DND-41 (cell line): Measurements from ENCODE around the gene SLC30A7.

Experiments
- EZH2 ChIP-seq: IDR thresholded peaks from 3 replicates; pipeline ENCODE4 v1.6.1; 2012; ENCODE audit warnings: borderline replicate concordance, low read depth, mild to moderate bottlenecking, moderate library complexity, low read length, inconsistent platforms; ENCODE audit not compliant: severe bottlenecking
- TF ChIP-seq, protein P1 (sequence below): IDR thresholded peaks from 2 replicates; pipeline ENCODE4 v1.5.1; 2012; ENCODE audit warnings: borderline replicate concordance, low read length, moderate library complexity, mild to moderate bottlenecking; ENCODE audit not compliant: poor library complexity, severe bottlenecking; ENCODE audit errors: extremely low read depth

DNA sequence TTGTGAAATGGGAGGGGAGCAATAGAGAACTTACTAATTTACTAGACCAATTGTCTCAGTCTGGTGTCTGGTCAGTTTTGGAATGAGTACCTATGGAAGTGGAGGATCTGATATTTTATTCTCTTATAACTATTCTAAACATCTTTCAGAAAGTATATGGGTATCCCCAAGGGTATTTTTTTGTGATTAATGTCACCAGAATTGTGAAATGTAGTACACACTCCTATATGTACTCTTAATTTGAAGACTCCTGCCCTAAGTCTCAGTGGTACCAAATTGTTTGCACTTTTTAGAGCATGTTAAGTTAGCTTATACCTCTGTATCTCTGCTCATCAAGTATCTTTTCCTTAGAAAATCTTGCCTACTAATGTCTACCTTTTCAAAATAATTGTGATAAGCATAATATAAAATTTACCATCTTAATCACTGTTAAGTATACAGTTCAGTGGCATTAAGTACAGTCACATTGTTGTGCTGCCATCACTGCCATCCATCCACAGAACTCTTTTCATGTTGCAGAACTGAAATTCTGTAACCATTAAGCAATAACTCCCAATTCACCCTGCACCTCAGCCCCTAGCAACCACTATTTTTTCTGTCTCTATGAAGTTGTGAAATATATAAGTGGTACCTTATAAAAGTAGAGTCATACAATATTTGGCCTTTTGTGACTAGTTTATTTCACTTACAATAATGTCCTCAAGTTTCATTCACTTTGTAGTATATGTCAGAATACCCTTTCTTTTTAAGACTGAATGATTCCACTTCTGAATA lies 40.5 kb downstream of the SLC30A7 start:
- TF ChIP-seq, protein P1, sequence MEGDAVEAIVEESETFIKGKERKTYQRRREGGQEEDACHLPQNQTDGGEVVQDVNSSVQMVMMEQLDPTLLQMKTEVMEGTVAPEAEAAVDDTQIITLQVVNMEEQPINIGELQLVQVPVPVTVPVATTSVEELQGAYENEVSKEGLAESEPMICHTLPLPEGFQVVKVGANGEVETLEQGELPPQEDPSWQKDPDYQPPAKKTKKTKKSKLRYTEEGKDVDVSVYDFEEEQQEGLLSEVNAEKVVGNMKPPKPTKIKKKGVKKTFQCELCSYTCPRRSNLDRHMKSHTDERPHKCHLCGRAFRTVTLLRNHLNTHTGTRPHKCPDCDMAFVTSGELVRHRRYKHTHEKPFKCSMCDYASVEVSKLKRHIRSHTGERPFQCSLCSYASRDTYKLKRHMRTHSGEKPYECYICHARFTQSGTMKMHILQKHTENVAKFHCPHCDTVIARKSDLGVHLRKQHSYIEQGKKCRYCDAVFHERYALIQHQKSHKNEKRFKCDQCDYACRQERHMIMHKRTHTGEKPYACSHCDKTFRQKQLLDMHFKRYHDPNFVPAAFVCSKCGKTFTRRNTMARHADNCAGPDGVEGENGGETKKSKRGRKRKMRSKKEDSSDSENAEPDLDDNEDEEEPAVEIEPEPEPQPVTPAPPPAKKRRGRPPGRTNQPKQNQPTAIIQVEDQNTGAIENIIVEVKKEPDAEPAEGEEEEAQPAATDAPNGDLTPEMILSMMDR, result no peak
- no peak for TF ChIP-seq EZH2
